UCSD-AML1 (cell line): Measurements from ENCODE around the gene C2CD4C.
"Not testable (repeated sequence)": the region's sequence is repeated elsewhere in the genome, so short reads cannot be mapped to it uniquely, and the experiment has no call there.

Source experiments
- DNase-seq: peaks from one replicate; lab custom pipeline; 2025; ENCODE audit not compliant: unreplicated experiment; lab: John Stamatoyannopoulos, UW

The C2CD4C gene

GRCh38 chr19:400976-401865 lies 7.7 kb downstream of the C2CD4C start:
- DNase-seq: no peak

- DNase-seq: no peak
These were observed 9.6 kb downstream of the C2CD4C start for GRCh38 chr19:399370-399769.

- DNase-seq: no peak
These were observed 10.2 kb downstream of the C2CD4C start for GRCh38 chr19:398719-399118.

- DNase-seq: no peak
These were observed 10.8 kb downstream of the C2CD4C start for GRCh38 chr19:397941-398706.

- DNase-seq: no peak
These were observed 11.6 kb downstream of the C2CD4C start for GRCh38 chr19:397321-397720.

- no peak for DNase-seq
These were observed 13.5 kb downstream of the C2CD4C start for GRCh38 chr19:395467-395866.

GRCh38 chr19:394857-395256 lies 14.1 kb downstream of the C2CD4C start:
- DNase-seq: not testable (repeated sequence)

- DNase-seq: not testable (repeated sequence)
These were observed 15.4 kb downstream of the C2CD4C start for GRCh38 chr19:393560-393959.

- no peak for DNase-seq
These were observed 16.5 kb downstream of the C2CD4C start for GRCh38 chr19:392375-392970.

- no peak for DNase-seq
These were observed 17.1 kb downstream of the C2CD4C start for GRCh38 chr19:391726-392374.

- DNase-seq: no peak
These were observed 17.8 kb downstream of the C2CD4C start for GRCh38 chr19:391207-391557.

GRCh38 chr19:390386-391206 lies 18.4 kb downstream of the C2CD4C start:
- DNase-seq: no peak

GRCh38 chr19:389935-390289 lies 19.0 kb downstream of the C2CD4C start:
- DNase-seq: no peak

- no peak for DNase-seq
These were observed 19.6 kb downstream of the C2CD4C start for GRCh38 chr19:389255-389934.

GRCh38 chr19:388691-389090 lies 20.3 kb downstream of the C2CD4C start:
- DNase-seq: no peak

- no peak for DNase-seq
These were observed 21.2 kb downstream of the C2CD4C start for GRCh38 chr19:387777-388176.

- DNase-seq: not testable (repeated sequence)
These were observed 22.2 kb downstream of the C2CD4C start for GRCh38 chr19:386632-387301.

- DNase-seq: not testable (repeated sequence)
These were observed 22.8 kb downstream of the C2CD4C start for GRCh38 chr19:386189-386588.

GRCh38 chr19:384799-385169 lies 24.2 kb downstream of the C2CD4C start:
- no peak for DNase-seq
